Stimulated activated CD8-positive, alpha-beta memory T cell treated with anti-CD3 and anti-CD28 coated beads, Interleukin-15, amount 100 ng/mL, for 1 hour (primary cell): ENCODE data around the gene TRAPPC6A.

Experiments used
- DNase-seq: peaks from one replicate; pipeline ENCODE4 v3.0.0-alpha.2; 2020; ENCODE audit warnings: low read depth

TRAPPC6A gene

DNA sequence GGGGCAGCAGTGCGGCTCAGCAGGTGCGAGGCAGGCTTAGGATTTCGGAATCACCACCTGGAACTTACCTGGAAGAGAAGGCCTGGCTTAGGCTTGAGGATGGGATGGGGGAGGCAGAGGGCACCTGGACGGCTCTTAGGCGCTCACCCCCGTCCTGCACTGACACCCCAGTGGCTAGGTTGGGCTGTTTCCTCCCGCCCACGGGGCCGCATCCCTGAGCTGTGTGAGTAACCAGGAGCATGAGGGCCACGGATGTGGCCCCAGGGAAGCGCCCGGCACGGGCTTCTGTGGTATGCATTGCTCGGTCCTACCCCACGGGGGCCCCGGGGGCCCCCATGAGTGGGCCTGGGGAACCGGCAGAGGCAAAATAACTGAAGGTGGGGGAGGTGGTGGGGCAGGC is 14.9 kb downstream of the TRAPPC6A start:
- DNase-seq, result no peak

DNA sequence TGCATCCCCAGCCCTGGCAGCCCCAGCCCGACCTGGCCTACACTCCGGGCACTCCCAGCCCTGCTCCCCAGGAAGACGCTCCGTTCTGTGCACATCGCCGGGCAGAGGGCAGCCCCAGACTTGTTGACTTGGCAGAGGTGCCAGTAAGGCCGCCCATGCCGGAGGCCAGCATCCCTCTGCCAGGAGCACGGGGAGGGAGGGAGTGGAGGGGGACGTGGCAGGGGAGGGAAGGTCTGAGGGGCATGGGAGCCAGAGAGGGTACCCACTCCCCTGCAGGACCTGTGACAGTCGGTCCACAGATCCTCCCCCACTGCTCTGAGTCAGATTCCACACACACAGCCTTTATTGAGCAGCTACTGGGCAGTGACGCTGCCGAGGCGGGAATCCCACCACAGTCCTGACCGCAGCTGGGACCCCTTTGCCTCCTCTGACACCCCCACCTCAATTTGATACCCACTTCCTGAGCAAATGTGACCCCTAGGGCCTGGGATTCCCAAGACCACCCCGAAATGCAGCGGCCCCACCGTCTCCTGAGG is 15.4 kb downstream of the TRAPPC6A start:
- DNase-seq, result no peak

DNA sequence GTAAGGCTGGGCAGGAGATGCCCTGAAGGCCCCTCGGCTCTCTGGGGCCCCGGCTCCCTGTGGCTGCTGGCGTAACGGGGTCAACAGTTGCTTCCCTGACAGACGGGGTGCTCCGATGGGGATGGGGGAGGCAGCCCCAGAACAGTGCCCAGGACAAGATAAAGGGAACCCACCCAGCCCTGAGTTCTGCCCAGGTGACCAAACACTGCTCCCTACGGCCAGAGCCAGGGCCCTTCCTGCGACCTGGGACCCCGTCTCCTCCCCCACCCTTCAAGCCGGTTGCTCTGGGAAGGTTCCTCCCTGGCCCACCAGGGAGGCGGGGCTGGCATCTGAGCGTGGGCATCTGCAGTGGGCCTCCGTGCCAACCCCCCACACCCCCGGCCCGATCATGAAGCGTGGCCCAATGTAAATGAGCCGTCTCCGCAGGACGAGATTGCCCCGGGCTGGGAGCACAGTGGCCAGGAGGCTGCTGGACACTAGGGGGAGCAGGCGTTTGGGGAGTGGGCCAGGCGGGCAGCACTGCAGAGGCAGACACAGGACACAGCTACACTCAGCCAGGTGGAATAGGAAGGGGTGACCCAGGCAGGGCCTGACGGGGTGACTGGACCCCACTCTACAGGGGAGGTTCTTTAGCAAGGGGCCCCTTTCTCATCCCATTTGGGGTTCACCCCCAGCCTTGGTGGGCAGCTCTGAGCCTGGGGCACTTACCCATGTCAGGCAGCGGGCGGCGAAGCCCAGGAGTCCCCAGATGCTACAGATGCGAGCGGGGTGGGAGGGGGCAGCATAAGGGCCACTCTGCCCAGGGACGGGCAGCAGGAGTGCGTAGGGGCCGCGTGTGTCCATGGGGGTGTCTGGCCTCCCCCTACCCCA is 16.1 kb downstream of the TRAPPC6A start:
- no peak for DNase-seq

DNA sequence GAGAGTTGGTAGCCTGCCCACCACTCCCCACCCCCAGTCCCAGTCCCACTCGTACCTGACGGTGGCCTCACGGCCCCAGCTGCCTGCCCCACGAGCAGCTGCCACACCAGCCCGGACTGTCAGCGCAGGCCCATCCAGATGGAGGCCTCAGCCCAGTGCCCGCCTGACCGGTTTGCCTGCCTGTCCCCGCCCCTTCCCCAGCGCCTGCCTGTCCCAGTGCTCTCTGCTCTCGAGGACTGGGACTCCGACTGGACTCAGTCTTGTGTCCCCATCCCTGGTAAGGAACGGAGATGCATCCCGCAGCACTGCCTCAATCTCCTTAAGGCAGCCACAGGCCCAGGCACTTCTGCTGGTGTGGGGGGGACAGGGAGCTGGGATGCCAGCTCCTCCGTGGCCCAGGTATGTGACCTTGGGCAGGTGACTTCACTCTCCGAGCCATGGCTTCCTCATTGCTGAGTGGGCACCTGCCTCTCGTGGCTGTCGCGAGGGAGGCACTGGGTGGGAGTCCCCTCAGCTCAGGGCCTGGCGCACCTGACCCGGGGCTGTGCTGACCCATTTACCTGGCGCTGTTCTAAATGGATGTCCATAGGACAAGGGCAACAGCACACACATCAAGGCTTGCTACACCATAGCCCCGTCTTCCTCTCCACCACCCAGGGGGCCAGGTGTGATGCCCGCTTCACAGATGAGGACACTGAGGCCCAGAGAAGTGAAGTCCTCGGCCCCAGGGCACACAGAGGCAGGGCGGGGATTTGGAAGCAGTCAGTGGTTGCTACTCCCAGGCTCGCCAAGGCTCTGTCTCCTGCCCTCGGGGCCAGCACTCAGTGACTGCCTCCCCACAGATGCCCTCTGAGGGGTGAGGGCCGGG is 16.9 kb downstream of the TRAPPC6A start, which contains the start of gene NKPD1:
NKPD1 (minus strand) TSS at position 113 of the 868 bp plus-strand sequence. CDS start 832 bp downstream, outside the sequence.
- no peak for DNase-seq

DNA sequence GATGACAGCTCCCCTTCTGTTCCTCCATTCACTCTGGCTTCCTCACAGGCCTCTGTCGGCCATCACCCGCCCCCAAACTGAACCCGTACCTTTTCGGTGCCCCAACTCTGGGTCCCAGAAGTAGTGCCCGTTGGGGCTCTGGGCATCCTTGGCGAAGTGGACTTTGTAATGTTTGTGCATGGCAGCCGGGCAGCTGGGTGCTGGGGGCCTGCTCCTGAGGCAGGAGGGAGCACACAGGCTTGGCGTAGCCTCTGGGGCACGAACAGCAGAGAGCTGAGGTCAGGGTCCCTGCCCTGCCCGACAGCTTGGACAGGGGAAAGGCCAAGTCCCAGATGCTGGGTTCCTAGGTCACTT is 18.1 kb downstream of the TRAPPC6A start:
- DNase-seq, result no peak

DNA sequence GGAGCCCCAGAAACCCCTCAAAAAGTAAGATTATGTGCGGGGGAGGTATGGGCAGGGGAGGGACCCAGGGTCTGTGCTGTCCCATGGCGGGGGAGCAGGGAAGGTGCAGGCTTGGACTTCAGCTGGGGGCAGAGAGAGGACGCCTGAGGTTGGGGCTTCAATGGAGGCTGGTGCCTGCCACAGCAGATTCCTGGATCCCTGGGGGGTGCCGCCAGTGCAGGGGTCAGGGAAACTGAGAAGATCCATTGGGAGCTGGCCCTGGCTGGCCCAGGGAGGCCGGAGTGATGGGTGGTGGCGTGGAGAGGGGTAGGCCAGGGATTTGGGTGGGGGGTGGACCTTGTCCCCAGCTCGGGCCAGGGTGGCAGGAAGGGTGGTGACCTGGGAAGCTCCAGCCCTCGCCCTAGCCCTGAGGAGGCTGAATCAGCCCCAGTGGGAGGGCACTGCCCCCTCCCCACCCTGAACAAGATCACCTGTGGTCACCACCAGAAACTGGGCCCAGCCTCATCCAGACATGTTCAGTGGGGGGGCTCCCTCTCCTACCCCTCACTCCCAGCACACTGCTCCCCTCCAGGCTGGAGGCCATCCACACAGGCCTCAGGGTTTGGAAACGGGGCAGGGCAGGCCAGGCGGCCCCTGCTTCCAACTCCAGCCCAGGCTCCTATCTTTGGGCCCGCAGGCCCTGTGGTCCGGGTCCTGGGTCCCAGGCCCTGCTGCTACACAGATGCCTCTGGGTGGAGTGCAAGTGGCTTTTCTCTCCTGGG is 18.6 kb downstream of the TRAPPC6A start:
- no peak for DNase-seq

DNA sequence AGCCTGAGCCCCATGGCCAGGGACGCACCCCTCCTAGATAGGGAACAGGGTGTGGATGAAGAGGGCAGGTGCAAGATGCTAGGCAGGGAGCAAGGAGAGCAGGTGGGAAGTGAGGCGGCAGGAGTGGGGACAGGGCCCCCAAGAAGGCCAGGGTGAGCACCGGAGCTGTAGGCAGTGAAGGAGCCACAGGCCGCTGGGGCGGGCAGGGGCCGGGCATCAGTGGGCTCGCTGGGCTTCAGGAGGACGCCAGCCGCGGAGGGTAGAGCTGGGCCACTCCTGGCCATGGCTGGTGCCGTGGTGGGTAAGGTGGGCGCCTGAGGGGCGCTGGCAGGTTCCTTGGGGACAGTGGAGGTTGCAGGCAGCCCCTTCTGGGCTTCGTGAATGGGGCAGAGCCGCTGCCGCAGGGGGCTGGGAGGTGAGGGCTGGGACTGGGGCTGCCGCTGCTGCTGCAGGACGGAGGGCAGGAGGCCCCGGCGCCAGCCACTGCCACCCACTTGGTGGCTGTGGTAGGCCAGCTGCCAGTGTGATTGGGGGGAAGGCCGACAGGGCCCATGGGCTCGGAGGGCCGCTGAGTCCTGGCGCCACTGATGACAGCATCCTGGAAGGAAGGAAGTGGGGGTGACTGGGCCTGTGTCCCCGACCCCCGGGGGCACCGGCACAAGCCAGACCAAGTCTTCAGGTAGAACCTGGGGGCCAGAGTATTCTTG is 19.4 kb downstream of the TRAPPC6A start:
- no peak for DNase-seq

DNA sequence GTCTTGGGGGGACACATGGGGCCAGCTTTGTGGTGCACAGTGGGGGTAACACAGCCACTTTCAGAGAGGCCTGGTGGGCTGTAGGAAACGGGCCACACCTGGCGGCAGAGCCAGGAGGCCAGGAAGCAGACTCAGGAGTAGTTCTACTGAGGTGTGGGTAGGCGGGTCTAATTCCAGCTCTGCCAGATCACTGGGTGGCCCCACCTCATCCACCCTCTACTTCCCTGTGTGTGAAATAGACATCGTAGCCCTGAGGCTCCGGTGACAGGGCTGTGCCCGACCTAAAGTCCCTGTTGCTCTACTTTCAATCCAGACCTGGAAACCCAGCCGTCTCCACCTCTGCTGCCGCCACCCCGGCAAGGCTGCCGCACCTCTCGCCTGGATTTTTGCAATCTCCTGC is 21.3 kb downstream of the TRAPPC6A start:
- DNase-seq, result no peak

DNA sequence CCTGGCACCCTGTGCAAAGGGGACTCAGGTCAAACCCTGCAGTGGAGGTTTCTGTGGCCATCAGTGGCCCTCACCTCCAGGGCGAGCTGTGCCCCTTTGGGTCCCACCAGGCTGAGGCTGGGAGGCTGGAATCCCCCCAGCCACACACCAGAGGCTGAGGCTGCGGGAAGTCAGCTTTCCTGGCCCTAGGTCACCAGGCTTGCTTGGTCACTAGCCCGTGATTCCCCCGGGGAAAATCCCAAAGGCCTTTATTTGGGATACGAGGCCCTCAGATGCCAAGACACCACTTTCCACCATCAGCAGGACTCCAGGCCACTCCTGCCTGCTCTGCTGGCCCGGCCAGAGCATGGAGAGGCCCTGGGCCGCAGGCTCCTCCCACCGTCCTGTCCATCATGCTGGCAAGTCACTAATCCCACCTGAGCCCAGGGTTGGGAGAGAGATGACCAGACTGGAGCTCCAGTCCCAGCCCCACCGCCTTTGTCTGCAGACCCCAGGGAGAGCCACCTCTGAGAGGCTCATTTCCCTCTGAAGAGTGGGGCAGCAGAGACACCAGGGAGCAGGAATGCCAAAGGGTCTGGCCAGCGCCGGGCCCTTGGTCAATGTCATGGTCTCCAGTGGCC is 21.9 kb downstream of the TRAPPC6A start:
- DNase-seq, result no peak

DNA sequence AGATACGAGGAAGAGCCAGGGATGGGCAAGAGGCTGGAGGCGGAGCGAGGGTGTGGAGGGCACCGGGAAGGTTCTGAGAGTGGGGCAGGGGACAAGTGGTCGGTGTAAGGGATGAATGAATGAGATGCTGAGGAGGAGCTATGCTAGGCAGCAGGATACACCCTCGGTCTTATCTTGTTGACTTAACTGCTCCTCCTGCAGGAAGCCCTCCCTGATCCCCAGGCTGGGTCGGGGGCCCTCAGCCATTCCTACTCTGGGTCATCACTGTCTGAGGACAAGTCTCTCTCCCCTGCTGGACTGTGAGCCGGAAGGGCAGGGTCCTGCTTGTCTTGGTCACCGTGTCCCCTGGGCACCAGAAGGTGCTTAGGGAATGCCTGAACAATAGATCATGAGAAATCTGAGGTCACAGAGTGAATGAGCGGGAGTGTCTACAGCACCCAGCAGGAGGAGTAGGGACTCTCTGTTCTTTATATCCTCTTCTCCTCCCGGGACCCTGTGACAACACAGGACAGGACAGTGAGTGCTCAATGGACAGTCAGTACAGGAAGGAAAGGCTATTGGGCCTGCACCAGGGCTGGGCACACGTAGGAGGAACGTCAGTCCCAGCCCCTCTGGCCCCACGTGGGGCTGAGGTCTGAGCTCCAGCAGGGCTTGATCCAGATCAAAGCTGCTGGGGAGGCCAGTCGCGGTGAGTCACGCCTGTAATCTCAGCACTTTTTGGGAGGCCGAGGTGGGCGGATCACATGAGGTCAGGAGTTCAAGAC is 23.8 kb downstream of the TRAPPC6A start:
- no peak for DNase-seq

DNA sequence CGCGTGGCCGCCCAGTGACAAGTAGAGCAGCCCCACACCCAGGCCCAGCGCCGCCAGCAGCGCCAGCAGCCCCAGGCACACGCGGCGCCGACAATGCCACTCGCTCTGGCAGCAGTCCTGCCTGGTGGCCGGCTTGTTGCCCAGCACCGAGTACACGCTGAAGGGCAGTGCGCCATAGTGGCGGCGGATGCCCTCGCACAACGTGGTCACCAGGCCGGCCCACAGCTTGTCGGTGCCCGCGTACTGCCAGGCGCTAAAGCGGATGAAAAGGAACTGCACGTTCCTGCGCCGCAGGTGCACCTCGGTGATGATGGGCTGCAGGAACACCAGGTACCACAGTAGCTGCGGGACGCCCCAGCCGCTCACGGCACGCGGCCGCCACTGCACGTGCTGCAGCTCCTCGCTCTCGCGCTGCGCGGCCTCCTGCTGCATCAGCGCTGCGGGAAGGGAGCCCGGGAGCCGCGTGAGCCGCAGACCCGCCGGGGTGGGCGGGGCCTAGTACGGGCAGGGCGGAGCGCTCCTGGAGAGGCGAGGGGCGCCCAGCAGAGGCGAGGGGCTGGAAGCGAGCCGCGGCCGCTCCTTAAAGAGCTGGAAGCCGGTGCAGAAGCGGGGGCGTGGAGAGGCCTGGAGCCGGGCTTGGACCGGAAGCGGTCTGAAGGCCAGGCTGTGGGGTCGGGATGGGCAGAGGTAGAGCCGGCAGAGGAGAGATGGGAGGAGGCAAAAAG is 24.5 kb downstream of the TRAPPC6A start:
- DNase-seq, result no peak

DNA sequence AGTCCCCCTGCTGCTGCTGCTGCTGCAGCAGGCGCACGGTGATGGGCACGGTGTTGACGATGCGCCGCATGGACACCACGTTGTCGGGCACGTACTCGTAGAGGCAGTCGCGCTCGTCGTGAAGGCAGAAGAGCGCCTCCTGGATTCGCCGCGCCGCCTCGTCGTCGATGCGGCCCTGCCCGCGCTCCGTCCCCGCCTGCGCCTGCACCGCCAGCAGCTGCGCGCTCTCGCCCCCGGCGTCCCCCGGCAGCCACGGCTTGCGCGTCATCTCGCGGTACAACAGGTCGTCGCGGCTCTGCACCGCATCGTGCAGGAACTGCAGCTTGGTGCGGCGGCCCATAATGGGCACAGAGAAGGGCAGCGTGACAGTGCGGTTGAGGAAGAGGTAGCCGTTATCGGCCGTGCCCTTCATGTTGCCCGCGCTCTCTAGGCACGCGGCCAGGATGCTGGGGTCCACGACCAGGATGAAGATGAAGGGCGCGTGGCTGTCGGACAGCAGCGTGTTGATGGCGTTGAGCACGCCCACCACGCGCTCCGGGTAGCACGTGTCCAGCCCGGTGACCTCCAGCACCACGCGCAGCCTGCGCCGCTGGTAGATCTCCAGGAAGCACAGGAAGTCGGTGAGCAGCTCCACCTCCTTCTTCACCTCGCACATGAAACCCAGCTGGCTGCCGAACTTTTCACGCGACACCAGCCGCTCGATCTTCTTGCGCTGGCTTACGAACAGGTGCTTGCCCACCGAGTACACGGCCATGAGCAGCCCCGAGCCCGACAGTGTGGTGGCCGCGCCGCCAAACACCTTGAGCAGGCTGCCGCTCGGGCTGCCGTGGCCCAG is 25.3 kb downstream of the TRAPPC6A start:
- no peak for DNase-seq

DNA sequence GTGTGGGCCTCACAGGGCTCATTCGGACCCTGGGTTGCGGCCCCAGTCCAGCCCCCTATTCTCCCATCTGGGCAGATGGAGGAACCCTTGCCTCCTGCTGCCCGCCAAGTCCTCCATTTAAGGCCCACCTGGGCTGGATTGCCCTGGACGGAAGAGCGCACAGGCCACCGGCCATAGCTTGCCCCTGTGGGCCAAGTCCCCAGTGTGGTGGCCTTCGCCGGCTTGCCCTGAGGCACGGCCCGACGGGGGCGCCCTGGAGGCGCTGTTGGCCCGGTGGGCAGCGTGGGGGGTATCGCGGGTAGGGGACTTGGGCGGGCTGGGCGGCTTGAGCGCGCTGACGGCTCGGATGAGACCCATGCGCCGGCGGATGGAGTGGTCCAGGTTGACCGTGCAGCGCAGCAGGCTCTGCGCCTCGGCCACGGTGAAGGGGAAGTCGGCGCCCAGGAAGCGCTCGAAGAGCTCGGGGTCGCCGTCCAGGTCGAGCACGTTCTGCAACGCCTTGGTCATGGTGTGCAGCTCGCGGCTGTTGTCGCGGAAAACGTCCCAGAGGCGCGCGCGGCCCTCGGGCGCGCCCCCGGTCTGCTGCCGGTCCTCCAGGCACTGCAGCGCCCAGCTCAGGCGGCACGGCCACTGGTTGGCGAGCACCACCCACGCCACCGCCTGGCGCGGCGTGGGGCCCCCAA is 26.1 kb downstream of the TRAPPC6A start:
- no peak for DNase-seq

DNA sequence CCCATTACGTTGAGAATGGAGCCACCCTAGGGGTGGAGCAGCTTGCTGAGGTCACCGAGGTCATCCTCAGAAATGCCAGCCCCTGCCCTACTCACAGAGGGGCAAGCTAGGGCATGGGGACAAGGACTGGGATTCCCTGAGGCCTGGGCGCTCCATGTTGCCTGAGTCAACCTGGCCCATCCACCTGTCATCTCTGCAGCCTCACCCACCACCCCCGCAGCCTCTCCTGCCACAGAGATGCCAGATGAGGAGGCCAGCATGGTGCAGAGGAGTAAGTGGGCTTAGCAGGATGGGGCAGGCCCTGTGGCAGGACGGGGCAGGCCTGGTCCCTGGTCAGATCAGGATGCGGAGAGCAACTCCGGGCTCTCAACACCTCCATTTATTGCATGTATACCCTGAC is 26.7 kb downstream of the TRAPPC6A start:
- DNase-seq, result no peak

DNA sequence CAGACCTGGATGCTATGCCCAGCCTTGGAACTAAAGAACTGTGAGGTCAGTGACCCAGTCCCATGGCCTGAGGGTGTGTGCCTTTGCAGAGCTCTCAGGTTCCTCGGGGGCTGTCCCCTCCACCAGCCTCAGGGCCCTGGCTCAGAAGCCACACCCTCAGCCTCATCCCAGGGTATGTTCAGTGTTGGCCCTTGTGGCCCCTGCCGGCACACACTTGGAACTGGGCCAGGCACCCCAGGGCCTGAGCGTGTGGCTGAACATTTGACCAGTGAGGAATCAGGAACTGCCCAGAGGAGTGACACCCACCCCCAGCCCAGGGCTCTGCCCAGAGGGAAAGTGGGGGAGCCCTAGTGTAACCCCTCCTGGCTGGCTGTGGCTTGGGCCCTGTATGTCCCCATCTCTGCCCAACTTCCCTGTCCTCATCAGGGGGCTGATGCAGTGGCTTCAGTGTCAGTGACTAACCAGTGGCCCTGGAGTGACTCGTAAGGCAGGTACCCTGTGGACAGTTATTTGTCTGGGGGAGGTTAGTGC is 27.2 kb downstream of the TRAPPC6A start:
- DNase-seq, result no peak

DNA sequence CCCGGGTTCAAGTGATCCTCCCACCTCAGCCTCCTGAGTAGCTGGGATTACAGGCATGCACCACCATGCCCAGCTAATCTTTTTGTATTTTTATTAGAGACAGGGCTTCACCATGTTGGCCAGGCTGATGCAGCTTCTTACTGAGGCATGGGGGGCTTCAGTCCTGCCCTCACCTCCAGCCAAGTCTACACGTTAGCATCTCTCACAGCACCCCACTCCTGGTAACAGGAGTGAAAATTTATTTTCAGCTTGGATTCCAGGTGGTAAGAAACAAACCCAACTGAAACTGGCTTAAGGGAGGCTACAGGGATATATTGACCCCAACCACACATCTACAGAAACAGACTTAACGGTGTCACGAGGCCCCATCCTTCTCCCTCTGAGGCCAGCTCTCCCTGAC is 27.9 kb downstream of the TRAPPC6A start:
- DNase-seq, result no peak

DNA sequence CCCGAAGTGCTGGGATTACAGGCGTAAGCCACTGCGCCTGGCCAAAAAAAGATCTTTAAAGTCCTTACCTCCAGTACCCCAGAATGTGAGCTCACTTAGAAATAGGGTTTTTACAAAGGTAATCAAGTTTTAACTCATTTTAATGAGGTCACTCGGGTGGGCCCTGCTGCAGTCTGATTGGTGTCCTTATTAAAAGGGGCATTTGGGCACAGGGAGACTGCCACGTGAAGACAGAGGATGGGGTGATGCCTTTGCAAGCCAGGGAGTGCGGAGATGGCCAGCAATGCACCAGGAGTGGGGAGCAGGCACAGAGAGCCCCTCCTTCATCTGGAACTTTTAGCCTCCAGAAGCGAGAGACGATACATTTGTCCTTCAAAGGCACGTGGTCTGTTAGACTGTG is 28.9 kb downstream of the TRAPPC6A start:
- no peak for DNase-seq
